IPS DF 4.7 (cell line): ENCODE results near the gene EN2.

Source experiments
- DNase-seq: peaks from one replicate; pipeline ENCODE4 v3.0.0-alpha.2; 2013; ENCODE audit warnings: low spot score; ENCODE audit errors: extremely low read depth

EN2 gene

GRCh38 chr7:155508376-155509358 is 50.7 kb downstream of the EN2 start:
- no peak for DNase-seq

DNA sequence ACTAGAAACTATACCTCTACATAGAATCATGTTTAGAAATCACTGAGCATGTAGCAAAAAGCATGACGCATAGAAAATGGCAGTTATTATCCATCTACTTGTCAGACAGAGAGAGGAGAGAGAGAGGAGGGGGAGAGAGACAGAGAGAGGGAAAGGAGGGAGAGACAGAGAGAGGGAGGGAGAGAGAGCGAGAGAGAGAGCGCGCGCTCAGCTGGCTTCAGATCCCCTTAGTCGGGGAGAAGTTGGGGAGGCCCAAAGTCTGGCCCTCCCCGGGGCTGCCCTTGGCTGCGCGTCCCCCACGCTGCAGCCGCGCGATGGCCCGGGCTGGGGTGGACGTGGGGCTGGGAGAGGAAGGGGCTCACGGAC is 51.4 kb downstream of the EN2 start:
- no peak for DNase-seq

GRCh38 chr7:155509725-155510551 is 52.0 kb downstream of the EN2 start:
- no peak for DNase-seq

DNA sequence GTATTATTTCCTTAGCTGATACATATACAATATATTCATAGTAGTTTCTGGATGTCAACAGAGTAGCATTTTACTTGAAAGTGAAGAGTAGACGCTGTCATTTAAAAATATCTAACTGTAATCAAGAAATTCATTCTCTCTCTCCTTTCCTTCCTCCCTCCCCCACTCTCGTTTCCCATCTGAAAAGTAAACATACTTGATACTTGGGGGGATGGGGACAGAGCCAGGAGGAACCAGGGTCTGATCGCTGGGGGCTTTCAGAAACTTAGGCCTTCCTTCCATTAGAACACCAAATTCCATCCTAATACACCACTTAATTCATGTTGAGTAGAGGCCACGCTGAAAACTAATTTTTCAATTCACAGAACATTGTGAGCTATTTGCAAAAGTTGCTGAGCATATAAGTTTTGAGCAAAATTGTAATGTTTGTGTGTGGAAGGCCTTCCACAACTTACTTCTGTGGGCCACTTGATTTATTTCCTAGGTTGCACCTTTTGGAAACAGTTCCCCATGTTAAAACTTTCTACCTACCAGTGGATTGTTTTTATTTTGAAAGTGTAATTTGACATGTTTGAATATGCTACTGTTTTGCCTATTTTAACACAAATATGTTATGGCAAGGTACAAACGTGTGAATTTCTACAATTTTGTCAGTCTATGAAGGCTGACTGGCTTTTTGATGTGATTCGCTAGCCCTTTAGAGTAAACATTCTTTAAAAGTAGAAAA is 53.2 kb downstream of the EN2 start:
- no peak for DNase-seq

DNA sequence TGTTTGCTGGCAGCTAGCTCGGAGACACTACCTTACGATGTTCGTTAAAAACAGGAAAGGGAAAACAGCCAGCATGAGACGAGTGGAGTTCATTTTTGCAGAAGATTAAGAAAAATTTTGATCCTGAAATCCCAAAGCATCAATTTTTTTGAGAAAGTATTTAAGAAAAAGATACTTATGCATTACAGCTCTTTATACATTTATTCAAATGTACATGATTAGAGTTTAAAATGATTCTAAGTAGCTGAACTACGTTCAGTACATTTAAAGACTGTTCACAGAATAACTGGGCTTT is 53.7 kb downstream of the EN2 start:
- no peak for DNase-seq

DNA sequence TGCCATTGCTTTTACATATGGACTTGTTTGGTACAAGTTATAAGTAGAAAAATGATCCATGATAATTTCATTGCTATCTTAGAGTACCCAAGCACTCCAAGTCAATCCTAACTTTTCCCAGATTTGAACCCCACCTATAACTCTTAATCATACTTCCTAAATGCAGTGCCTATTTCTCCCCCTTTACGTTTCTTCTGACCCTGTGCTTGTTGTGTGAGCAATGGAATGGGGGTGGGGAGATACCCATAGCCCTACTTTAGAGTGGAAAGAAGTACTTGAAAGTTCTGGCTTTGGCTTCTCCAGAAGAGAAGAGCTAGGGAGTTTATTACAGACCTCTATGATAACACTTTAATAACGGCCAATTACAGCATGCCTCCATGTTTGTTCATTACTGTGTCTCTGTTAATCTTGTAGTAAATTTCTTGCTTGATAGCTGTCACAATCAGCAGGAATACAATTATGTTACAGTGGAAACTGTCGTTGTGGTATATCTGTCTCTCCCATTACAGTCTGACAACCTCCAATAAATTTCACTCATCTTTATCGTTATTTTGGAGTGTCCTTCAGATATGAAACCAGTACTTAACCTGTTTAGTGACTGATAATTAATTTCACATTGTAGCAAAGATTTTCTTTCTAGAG is 54.4 kb downstream of the EN2 start:
- DNase-seq = no peak

GRCh38 chr7:155513543-155514285 is 55.8 kb downstream of the EN2 start:
- DNase-seq = no peak

GRCh38 chr7:155514296-155514695 is 56.4 kb downstream of the EN2 start:
- no peak for DNase-seq
